ENCODE results near the gene MYO1G.

The MYO1G gene

GRCh38 chr7:44965937-44966730 is 12.7 kb downstream of the MYO1G start:
- DNase-seq: no peak

GRCh38 chr7:44965441-44965903 is 13.3 kb downstream of the MYO1G start:
- no peak for DNase-seq

- no peak for DNase-seq
Measured at GRCh38 chr7:44964831-44965440, 13.9 kb downstream of the MYO1G start.

GRCh38 chr7:44964384-44964830 is 14.4 kb downstream of the MYO1G start:
- no peak for DNase-seq

- no peak for DNase-seq
Measured at GRCh38 chr7:44963364-44964290, 15.2 kb downstream of the MYO1G start.

- DNase-seq: no peak
Measured at GRCh38 chr7:44962483-44963251, 16.1 kb downstream of the MYO1G start.

GRCh38 chr7:44961844-44962482 is 16.9 kb downstream of the MYO1G start:
- no peak for DNase-seq

- DNase-seq: no peak
Measured at GRCh38 chr7:44960011-44960580, 18.7 kb downstream of the MYO1G start.

GRCh38 chr7:44959433-44959951 is 19.3 kb downstream of the MYO1G start:
- no peak for DNase-seq

GRCh38 chr7:44958645-44959344 is 20.0 kb downstream of the MYO1G start:
- DNase-seq: no peak

- DNase-seq: no peak
Measured at GRCh38 chr7:44956157-44956766, 22.6 kb downstream of the MYO1G start.

- DNase-seq: no peak
Measured at GRCh38 chr7:44955733-44956132, 23.1 kb downstream of the MYO1G start.

- DNase-seq: no peak
Measured at GRCh38 chr7:44953156-44953555, 25.7 kb downstream of the MYO1G start.

- no peak for DNase-seq
Measured at GRCh38 chr7:44949303-44949702, 29.5 kb downstream of the MYO1G start.

GRCh38 chr7:44945479-44945878 is 33.3 kb downstream of the MYO1G start:
- no peak for DNase-seq

- no peak for DNase-seq
Measured at GRCh38 chr7:44944821-44945220, 34.0 kb downstream of the MYO1G start.

- DNase-seq: no peak
Measured at GRCh38 chr7:44943631-44944030, 35.2 kb downstream of the MYO1G start.

GRCh38 chr7:44937426-44937825 is 41.4 kb downstream of the MYO1G start:
- no peak for DNase-seq

GRCh38 chr7:44936322-44936721 is 42.5 kb downstream of the MYO1G start:
- DNase-seq: no peak

- no peak for DNase-seq
Measured at GRCh38 chr7:44935583-44935982, 43.2 kb downstream of the MYO1G start.

Data from NK-92 treated with Interleukin-12 subunit alpha and Interleukin-12 subunit beta, amount 100 ng/mL, for 24 hours (cell line).